Measurements from ENCODE around the gene SETD4. TPM values are rescaled to one million over a fixed set of nuclear protein-coding genes. Genes with fewer than 3 reads are reported as not detected.

Gene SETD4
- total and polyA plus RNA-seq, 2 of the 13 experiments (the other 11 are each of a cell fraction or from before 2014, with no cell fraction given): 7.1 to 14.4 TPM

DNA sequence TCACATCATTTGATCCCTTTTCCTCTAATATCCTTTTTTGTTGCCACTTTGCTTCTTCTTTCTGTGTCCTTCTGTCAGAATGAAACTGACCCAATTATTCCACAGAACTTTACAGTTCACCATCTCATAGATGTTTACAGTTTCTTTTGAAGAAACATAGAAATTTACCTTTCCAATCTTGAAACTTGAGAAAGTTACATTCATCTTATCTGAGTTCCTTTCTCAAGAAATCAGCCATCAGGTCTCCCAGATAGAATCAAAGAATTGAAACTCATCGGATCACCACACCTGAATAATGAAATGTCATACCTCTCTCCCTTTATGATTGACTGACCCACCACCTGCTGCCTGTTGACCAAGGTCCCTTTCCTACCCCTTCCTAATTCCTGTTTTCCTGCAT lies 33.2 kb upstream of the SETD4 start:
- BruUV-seq (replicated peaks): no TSS peak
- 61% methylated on average over 1 of the region's 1 CpG for WGBS (ENCODE audit: low lambda C conversion rate)
- ChIA-PET CTCF (ENCODE audit: low intra/inter-chr PET ratio, low total read pairs) (no interaction called here), POLR2A (no interaction called here)
- TF ChIP-seq POLR2A (IDR thresholded peaks at IDR 0.05; ENCODE audit: insufficient read depth in 1 of 2, low read depth in 2 of 2, low read length in 2 of 2): no peak
- TF ChIP-seq RBFOX2 (IDR thresholded peaks at IDR 0.05; ENCODE audit: low read depth, low read length): no peak
- no peak for TF ChIP-seq SIX1 (CRISPR knock-in tag; IDR thresholded peaks at IDR 0.05; ENCODE audit: borderline replicate concordance)
- TF ChIP-seq RNF2 (conservative IDR thresholded peaks at IDR 0.05; ENCODE audit: low read depth): no peak
- no peak for TF ChIP-seq ZNF761 (CRISPR knock-in tag; conservative IDR thresholded peaks at IDR 0.05)
- TF ChIP-seq SIN3A (IDR thresholded peaks at IDR 0.05; ENCODE audit: borderline replicate concordance, low read depth, low read length): no peak
- no peak overlapping the region for H3K27ac ChIP-seq (ENCODE audit: extremely low read length, insufficient read depth, low read length)
- intact Hi-C loops (cut with micrococcal nuclease; ENCODE audit: unreplicated experiment) (no loop called here), in situ Hi-C loops (cut with HindIII; ENCODE audit: extremely low pct_ligation_motif_present, low pct_unique_long_range_greater_than_20kb) (no loop called here)
- no peaks in the 10 kb centered on the region for H3K4me1 ChIP-seq (ENCODE audit: insufficient read depth, low read length)
- H3K4me2 ChIP-seq (ENCODE audit: low read depth, low read length): no peak overlapping the region
- no peaks in the 10 kb centered on the region for H3K79me2 ChIP-seq (ENCODE audit: insufficient read depth, low read length)
- no peak overlapping the region for H3K9ac ChIP-seq (ENCODE audit: insufficient read depth, low read depth, low read length)
- ATAC-seq: no peak
- H3K9me3 ChIP-seq (ENCODE audit: low read length): no peaks in the 10 kb centered on the region
- H3K4me3 ChIP-seq (replicated peaks in 1 of 3; ENCODE audit: insufficient read depth in 1 of 3, low read depth in 2 of 3, low read length in 3 of 3): no peak overlapping the region
- peaks cover 0 to 10% of the 10 kb centered on the region in 2 experiments; a peak in 1 of 5 replicates for H3K27me3 ChIP-seq (ENCODE audit: control insufficient read depth in 1 of 2, insufficient read depth in 2 of 2, low read length in 2 of 2)
- no peak overlapping the region for H2AFZ ChIP-seq (ENCODE audit: low read length)
- DNase-seq (ENCODE audit: low spot score): no peak
- H4K20me1 ChIP-seq (ENCODE audit: insufficient read depth, low read length): no peaks in the 10 kb centered on the region
- FAIRE-seq: no peak
- H3K36me3 ChIP-seq (replicated peaks in 1 of 2; ENCODE audit: control insufficient read depth in 1 of 2, insufficient read depth in 2 of 2, low read length in 2 of 2): no peaks in the 10 kb centered on the region

- Histone ChIP-seq H3K79me2 (ENCODE audit: insufficient read depth, low read length) (no peaks in the 10 kb centered on the region), H3K9ac (ENCODE audit: insufficient read depth, low read depth, low read length) (no peak overlapping the region), H3K4me1 (ENCODE audit: insufficient read depth, low read length) (no peaks in the 10 kb centered on the region), H3K9me3 (ENCODE audit: low read length) (no peaks in the 10 kb centered on the region), H3K4me3 (replicated peaks in 1 of 3; ENCODE audit: insufficient read depth in 1 of 3, low read depth in 2 of 3, low read length in 3 of 3) (no peak overlapping the region), H3K36me3 (replicated peaks in 1 of 2; ENCODE audit: control insufficient read depth in 1 of 2, insufficient read depth in 2 of 2, low read length in 2 of 2) (no peaks in the 10 kb centered on the region), H4K20me1 (ENCODE audit: insufficient read depth, low read length) (no peaks in the 10 kb centered on the region), H2AFZ (ENCODE audit: low read length) (no peak overlapping the region), H3K4me2 (ENCODE audit: low read depth, low read length) (no peak overlapping the region), H3K27ac (ENCODE audit: extremely low read length, insufficient read depth, low read length) (no peak overlapping the region), H3K27me3 (ENCODE audit: control insufficient read depth in 1 of 2, insufficient read depth in 2 of 2, low read length in 2 of 2) (peaks cover 0 to 10% of the 10 kb centered on the region in 2 experiments; a peak in 1 of 5 replicates)
- intact Hi-C loops (cut with micrococcal nuclease; ENCODE audit: unreplicated experiment) (no loop called here), in situ Hi-C loops (cut with HindIII; ENCODE audit: extremely low pct_ligation_motif_present, low pct_unique_long_range_greater_than_20kb) (no loop called here)
- no peak for FAIRE-seq
- no peak for ATAC-seq
- no peak for DNase-seq (ENCODE audit: low spot score)
- no peak for TF ChIP-seq ZKSCAN8 (CRISPR knock-in tag; IDR thresholded peaks at IDR 0.05; ENCODE audit: borderline replicate concordance)
- TF ChIP-seq ZNF253 (CRISPR knock-in tag; IDR thresholded peaks at IDR 0.05; ENCODE audit: borderline replicate concordance): no peak
- no peak for TF ChIP-seq ZNF264 (CRISPR knock-in tag; IDR thresholded peaks at IDR 0.05)
- no peak for TF ChIP-seq THAP8 (CRISPR knock-in tag; IDR thresholded peaks at IDR 0.05; ENCODE audit: borderline replicate concordance)
- no peak for TF ChIP-seq HNRNPH1 (optimal IDR thresholded peaks at IDR 0.05; ENCODE audit: low read depth, low read length)
- no peak for TF ChIP-seq ZNF333 (CRISPR knock-in tag; IDR thresholded peaks at IDR 0.05; ENCODE audit: borderline replicate concordance)
- TF ChIP-seq ZNF580 (CRISPR knock-in tag; IDR thresholded peaks at IDR 0.05; ENCODE audit: borderline replicate concordance, low read depth): no peak
- TF ChIP-seq DNMT1 (CRISPR knock-in tag; IDR thresholded peaks at IDR 0.05): no peak
- no peak for TF ChIP-seq ZNF350 (CRISPR knock-in tag; IDR thresholded peaks at IDR 0.05; ENCODE audit: borderline replicate concordance, low read depth)
- TF ChIP-seq TBX2 (CRISPR knock-in tag; IDR thresholded peaks at IDR 0.05; ENCODE audit: borderline replicate concordance): no peak
- no TSS peak for BruUV-seq (replicated peaks)
- ChIA-PET CTCF (ENCODE audit: low intra/inter-chr PET ratio, low total read pairs) (no interaction called here), POLR2A (no interaction called here)
Observed at GRCh38 chr21:36092681-36093080, 32.4 kb upstream of the SETD4 start.

Data from HepG2 (cell line).